Activated gamma-delta T cell treated with Interleukin-2 at 50 U/mL for 16 hours (primary cell): ENCODE data around the gene ERBB4.

Source experiments
- DNase-seq: peaks from one replicate; pipeline ENCODE4 v3.0.0-alpha.2; 2020

Gene ERBB4

DNA sequence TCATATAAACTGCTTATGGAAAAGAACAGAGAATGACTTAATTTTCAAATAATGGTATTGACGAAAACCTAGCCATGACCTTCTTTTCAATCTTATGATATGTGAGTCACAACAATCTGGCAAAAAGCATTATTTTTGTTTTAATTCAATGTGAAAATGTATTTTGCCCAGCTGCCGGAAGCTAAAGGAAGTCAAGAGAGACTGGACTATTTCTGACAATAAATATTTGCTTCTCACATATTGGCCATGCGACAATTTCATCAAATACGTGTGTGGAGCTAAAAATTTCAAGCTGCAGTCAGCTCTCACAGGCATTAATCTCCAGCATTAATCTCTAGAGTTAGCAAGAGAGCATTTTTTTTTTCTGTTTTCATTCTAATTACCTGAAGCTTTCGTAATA is 1101.2 kb downstream of the ERBB4 start:
- no peak for DNase-seq

DNA sequence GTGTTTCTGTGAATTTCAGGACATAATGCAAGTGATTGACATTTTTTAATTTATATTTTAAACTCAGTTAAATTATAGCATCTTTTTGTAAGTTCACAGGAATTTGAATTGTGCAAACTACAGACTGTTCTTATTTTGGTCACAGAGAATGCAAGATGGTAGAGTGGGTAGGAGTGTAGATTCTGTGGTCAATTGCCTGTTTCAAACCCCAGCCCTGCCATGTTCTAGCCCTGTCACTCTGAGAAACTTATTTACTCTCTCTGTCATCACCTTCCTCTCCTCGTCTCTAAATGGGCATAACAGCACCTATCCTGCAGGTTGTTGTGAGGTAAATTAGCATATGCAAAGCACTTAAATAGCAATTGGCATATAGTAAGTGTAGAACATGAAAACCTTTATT is 1102.4 kb downstream of the ERBB4 start:
- DNase-seq, result no peak

DNA sequence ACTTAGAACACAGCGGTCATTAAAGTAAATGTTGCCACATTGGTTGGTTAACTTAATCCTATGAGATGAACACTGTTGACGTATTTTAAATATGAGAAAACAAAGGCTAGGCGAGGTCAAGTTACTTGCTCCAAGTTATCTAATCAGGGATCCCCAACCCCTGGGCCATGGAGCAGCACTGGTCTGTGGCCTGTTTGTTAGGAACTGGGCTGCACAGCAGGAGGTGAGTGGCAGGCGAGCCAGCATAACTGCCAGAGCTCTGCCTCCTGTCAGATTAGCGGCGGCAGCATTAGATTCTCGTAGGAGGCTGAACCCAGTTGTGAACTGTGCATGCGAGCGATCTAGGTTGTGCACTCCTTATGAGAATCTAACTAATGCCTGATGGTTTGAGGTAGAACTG is 1103.3 kb downstream of the ERBB4 start:
- DNase-seq, result no peak

DNA sequence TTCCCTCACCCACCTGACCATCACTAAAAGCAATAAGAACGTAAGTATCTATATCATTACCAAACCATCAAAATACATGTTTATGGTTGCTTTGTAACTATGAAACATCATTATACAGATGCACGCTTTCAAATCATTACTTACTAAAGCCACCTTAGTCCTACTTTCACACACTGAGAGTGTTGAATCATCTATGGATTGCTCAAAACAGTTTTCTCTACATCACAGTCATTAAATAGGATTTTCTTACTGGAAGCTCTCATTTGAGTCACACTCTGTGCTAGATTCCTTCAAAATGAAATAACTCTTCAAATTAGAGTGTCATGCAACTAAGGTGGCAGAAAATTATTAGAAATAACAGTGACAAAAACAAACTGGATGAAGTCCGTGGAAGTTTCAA is 1103.8 kb downstream of the ERBB4 start:
- DNase-seq, result no peak

DNA sequence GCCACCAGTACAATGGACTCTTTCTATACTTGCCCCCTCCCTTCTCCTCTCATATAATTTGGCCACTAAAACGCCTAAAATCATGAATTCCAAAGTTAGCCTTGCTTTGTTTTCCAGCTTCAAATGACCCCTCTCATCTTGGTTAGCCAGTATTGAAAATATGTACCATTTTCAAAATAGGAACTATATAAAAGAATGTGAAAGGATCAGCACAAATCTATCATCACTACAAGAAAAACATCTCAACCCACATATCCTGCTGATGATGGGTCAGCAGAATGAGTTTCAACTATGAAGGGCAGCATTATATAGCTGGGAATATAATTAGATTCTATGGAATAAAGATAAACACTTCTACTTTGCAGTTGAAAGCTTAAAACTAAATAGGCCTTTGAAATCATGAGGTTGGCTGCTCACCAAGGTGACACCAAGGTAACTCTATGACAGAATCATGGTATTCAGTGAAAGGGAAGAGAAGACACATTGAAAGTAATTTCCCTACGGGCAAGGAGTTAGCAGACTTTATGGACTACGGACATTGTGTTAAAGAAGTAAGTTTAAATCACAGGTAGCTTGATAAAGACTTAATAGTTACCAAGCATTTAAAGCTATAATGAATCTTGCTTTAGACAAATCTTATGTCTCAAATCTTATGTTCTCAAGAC is 1109.2 kb downstream of the ERBB4 start:
- no peak for DNase-seq

DNA sequence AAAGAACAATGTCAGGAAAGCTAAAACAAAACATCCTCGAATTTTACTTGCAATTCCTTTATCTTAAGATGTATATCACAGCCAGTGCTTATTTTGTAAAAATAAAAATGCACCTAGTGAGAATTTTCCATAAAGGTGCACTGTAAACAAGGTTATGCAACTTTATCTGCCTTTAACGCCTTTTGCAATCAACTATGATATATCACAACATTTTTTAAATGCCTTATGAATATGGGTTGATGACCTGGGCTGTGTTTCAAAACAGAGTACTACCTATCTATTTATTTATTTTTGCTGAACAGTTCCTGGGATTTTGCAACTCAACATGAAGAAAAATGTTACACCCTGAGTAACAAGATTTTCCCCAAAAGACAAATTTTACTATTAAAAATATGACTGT is 1112.4 kb downstream of the ERBB4 start:
- DNase-seq, result no peak

DNA sequence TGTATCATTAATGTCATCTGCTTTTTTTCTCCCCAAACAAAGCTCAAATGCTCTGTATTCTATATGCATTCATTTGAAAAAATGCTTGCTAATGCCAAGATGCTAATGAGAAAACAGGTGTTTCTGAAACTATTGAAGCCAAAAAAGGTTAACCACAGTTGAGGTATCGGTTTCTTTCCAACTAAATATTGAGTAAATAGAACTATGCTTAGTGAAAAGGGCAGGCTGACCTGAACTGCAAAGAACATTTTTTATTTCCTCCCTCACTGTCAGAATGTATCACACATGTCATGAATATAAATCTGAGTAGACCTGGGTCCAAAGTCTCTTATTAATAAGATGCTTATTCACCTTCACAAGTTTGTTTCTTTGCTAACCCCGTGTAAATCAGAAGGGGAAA is 1115.6 kb downstream of the ERBB4 start:
- no peak for DNase-seq

DNA sequence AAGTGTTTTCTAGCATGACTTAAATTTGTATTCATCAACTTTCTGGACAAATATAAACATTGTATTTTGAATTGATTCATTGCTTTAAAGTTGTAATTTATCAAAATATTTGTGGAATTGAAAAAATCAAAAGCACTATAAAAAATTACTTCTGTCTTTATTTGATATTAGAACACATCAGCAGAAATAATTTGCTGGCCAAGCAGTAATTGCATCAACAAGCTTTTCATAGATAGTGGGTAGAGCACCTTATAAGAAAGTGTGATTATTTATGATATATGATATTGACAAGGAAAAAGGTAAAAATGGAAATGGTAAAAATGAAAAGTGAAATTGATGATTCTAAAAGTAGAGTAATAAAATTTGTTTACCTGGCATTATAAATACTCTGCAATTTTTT is 1121.1 kb downstream of the ERBB4 start:
- DNase-seq, result no peak

DNA sequence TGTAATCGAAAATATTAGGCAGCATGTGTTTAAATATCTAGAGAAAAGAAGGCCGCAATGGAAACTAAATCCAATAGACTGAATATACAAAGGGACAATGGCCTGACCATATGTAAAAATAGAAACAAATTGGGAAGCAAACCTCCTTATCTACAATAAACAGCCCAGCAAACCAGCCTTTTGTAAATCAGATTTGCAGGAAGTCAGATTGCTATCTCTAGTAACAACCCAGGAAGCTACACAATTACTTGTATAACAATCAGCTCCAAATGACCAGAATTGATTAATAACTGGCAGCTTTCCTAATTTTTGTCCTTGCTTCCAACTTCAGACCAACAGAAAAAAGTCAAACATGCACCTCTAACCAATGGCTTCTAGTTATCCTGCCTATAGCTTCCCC is 1122.2 kb downstream of the ERBB4 start:
- DNase-seq, result no peak

DNA sequence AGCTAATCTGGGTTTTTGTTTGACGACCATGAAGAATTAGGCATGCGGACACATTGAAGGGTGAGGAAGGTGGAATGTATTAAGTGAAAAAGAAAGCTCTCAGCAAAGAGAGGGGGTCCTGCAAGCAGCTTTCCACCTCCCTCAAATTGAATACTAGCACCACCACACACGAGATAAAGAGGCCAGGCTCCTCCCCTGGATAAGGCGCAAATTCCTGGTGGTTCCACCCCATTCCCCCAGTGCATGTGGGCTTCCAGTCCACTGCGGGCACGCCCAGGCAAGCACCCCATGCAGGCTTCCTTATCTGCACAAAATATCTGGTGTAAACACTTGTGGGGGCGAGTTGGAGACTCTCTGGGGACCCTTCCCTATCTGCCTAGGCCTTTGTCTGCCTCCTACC is 1124.9 kb downstream of the ERBB4 start:
- DNase-seq, result no peak

DNA sequence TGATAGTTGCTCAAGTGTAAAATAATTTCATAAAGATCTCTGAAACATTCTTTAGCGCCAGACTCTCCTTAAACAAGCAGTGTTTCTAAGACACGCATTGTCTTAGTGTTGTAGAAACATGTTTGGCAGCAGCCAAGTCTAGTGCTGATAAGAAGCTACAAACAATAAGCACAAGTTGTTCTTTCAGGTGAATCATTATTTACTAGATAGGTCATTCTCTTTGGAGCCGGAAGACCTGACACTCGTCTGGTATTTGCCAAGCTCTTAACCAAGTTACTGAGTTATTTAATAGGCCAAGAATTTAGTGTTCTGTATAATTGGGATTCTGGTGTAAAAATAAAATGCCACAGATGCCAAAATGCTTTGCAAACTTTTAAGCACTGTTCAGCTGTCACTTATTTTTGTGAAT is 1130.1 kb downstream of the ERBB4 start:
- DNase-seq, result no peak

DNA sequence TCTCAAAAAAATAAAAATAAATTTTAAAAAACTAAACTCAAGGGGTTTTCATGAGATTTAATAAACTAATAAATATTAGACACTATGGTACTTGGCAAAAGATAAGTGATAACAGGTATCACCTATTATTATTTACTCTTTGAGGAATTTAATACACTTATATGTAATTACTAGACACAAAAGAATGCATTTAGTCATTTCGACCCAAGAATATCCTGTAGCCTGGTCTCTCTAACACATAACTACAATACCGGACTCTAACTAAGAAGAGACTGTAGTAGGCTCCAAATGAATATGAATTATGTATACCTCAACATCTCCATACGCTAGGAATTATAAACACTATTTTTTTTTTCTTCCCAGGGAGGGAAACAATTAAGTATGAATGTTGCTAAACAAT is 1131.5 kb downstream of the ERBB4 start:
- no peak for DNase-seq

DNA sequence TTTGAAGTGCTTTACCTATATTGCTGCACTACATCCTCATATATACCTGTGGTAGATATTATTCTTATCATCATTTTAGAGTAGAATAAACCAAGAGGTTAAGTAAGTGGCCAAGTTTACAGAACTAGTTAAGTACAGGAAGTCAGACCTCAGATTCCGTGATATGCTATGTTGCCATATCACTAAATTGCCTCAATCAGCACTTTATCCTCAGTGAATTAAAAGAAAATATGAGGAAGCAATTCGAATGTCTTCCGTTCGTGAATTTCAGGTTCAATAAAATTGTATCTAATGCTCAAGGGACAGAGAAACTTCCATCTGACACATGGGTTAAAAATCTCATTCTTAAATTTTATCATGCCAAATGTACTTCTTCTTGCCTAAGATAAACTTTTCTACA is 1133.6 kb downstream of the ERBB4 start:
- no peak for DNase-seq

DNA sequence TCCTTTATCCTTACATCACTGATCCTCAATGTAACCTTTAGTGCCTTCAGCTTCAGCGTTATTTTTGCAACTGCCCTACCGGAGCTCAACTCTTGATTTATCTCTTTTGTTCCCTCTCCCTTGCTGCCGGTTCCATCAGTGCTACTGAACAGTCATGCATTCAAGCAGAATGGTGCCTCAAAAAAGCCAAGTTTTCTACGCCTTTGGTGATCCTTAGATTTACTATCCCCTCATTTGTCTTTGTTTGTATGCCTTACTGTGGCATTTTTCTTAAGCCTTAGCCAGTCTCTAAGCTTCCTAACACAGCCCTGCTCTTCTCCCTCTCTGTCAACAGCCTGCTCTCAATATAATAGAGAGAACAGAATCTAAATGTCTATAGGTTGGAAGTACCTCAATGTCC is 1134.5 kb downstream of the ERBB4 start:
- DNase-seq, result no peak

DNA sequence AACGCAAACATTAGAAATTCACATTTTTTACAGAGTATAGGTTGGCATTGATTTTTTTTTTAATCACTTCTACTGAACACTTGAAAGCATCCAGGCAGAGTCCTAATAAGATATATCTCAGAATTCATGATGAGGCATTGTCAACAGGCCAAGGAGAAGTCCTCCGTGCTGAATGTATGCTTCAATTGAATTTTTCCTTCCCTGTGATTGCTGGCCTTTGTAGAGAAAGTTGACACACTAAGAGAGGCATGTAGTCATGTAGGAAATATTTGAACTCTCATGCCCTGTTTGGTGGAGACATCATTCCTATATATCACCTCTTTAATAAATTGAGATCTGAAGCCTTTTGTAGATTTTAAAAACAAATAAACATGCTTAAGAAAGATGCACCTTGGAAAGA is 1137.3 kb downstream of the ERBB4 start:
- DNase-seq, result no peak

DNA sequence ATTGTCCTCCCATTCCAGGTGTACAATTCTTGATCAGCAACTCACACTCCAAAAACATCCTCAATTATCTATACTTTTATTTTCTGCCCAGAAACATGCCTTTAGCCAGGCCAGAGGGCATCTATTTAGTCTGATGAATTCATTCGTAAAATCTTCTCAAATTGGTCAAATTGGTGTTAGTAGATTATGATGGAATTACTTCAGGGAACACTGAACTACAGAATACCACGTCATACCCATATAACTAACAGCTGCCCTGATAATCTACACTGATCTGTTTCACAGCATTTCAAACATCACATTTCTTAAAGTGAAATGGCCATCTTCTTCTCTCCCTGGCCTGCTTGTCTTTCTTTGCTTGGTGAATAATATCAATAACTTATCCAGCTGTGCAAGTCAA is 1140.8 kb downstream of the ERBB4 start:
- no peak for DNase-seq

DNA sequence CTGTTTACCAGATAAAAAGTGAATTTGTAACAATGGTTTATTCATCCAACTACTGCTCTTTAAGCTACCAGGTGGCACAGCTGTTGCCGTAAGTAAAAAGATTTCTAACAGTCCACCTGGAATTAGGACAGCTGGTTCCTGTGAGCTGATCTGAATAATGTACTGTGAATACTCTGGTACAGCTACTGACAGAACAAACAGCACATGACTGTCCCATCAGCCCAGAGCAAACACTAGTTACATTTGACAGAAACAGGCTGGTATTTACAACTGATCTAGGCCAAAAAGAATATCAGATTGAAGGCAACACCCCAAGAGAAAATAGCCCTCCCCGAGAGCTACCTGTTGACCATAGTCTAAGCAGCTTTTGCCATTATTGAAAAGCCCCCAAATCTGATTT is 1141.8 kb downstream of the ERBB4 start:
- DNase-seq, result no peak

DNA sequence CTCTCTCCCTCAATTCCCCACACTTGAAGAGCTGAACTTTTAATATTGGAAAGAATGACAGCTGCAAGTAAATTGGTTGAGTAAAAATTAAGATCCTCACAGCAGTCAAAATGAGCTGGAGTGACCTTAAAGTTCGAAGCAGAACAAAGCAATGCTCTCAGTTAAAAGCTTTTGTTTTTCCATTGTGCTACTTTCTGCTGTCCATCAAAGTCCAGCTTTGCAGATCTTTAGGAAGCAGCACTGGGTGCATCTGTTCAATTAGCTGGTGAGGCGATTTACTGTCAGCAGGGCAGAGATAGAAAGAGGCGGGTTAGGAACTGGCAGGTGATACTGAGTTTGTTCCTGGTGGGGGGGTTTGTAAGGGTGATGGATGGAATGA is 1147.4 kb downstream of the ERBB4 start:
- DNase-seq, result no peak

DNA sequence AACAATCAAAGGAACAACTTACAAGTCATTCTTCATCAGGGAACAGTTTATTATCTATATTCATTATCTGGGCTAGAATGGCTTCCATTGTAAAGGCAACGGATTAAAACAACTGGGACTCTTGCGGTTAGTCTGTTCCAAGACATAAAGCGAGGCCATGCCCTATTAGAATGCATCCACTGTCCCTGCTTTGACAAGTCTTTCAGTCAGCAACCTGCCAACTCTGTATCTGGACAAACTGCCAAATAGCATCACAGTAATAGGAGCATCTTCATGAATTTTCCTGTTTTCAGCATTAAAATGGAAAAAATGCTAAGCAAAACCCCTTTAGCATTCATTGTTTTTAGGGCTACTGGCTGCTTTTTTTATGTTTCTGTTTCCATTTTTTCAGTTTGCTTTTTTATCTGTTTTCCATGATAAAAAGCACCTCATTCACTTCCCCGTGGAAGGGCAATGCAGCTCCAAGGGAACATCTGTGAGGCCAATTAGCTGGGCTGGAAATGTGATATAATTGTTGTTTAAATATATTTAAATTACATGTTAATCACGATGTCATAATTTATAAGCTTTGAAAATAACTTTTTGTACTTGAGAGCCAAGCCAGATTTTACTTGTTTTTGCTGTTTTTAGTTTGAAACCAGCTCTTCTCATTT is 1147.9 kb downstream of the ERBB4 start:
- no peak for DNase-seq

DNA sequence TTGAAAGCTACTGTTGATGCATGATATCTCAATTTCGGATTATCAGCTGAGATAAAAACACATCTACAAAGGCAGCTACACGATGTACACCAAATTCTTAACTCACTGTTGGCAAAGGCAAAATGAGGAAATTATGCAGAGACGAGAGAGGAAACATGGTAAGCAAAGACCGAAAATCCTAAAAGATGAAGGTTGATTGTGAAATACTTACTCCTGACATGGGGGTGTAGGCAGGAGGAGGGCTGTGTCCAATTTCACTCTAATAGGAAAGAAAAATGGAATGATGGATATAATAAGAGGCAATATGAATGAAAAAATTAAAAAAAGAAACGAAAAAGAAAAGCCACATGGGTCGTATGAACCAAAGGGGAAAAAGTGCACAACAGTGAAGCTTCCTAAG is 1150.9 kb downstream of the ERBB4 start:
- DNase-seq, result no peak

DNA sequence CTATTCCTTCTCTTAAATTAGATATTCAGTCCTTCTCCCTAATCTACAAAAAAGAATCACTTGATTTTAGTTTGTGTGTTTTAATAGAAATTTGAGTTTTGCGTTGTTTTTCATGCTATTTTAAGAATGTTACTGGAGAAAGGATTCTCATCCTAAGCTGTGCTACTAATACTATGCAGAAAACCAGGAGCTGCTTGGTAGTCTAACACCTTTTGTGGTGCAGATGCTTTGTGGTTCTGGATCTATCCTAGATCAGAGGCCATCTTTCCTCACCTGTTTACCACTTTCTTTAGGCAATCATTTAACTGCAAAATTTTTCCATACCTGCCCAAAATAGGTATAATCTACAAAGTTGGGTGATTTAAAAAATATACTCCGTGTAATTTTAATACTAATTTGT is 1158.6 kb downstream of the ERBB4 start:
- DNase-seq, result no peak

DNA sequence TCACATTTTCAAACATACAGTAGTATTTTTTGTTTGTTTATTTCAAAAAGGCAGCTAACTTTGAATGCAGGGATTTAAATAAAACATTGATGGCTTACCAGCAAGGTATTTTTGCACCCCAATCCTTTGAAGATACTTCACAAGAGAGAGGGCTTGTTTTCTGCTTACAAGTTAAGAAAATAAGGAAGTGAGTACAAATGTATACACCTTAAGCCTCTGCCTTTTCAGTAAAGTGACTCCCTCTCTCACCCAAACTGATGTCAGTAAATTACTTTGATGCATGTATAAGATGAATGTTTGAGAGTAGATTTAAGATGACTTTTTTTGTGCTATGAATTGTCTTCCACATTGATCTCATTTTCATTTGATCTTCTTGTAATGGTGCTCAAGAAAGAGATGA is 1162.2 kb downstream of the ERBB4 start:
- no peak for DNase-seq

DNA sequence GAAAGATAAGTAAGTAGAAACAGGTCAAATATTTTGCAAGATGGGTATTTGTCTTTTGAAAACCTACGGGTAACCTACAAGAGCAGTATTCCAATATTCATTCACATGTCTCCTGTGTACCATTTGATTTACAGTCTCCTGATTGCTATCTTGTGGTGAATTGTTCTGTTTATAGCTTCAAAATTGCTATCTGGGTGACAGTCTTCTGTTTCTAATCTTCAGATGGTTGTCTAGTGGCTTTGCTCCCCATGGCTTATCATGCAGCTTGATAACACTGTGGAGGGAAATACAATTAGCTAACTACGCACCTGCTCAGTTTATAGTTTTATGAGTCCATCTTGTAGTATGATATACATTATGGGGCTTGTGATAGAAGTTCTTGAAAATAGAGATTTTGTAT is 1165.4 kb downstream of the ERBB4 start:
- no peak for DNase-seq

DNA sequence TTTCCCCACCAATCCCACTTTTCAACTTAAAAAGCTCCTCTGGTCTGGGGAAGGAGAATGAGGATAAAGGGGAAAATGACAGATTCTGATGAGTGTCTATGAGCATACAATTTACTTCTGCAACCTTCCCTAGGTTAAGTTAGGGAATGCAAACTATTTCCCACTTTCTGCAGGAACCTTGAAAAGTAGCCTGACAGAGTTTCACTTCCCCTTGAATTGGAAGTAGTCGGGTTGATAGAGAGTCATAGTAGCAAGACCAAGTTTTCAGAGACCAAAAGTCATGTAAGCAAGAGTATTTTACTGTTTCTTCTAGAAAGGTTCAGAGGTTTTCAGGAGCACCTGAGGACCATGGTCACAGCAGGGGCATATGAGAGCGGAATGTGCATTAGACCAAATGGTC is 1167.1 kb downstream of the ERBB4 start:
- no peak for DNase-seq

DNA sequence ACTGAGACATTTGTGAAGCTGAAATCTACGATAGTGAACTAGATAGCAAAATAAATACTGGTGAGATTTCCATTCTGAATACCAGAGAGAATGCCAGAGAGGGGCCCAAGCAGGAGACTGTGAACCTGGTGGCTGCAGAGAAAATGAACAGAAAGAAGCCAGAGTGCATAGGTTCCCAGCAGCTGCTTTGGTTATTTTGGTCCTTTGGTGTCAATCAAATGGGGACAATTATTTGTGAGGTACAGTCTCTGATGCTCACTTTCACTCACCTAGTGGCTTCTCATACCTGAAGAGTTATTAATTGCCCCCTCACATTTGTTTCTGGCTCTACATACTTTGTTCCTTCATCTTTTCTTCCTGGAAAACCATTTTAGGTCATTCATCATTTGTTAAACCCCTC is 1170.1 kb downstream of the ERBB4 start:
- no peak for DNase-seq
